Kidney (tissue), 14 donors: Measurements from ENCODE around the gene IGFALS. TPM values are rescaled to one million over a fixed set of nuclear protein-coding genes. Genes with fewer than 3 reads are reported as not detected.

Source experiments
- DNase-seq, 5 donors: peaks; one replicate each; pipeline ENCODE4 v3.0.0-alpha.2; 2013 to 2020
- FAIRE-seq: peaks from 2 replicates; lab custom pipeline; 2012; peaks lifted over from hg19 to GRCh38; lab: Jason Lieb, UNC
- H3K27ac ChIP-seq, 2 donors: one replicate each; pipeline ENCODE4 v1.7.0; 2013; ENCODE audit warnings: low read depth in 2 of 2, low read length in 2 of 2, inconsistent platforms in 1 of 2
- H3K27me3 ChIP-seq: one replicate; pipeline ENCODE4 v1.7.1; 2013; ENCODE audit warnings: low read length, inconsistent platforms; ENCODE audit not compliant: control insufficient read depth, insufficient read depth
- H3K36me3 ChIP-seq, 3 donors: one replicate each; pipeline versions ENCODE4 v1.7.0 to v1.7.1; 2013; ENCODE audit warnings: low read length in 3 of 3, control low read depth in 1 of 3, inconsistent platforms in 1 of 3; ENCODE audit not compliant: insufficient read depth in 3 of 3, control insufficient read depth in 2 of 3
- H3K4me1 ChIP-seq, 3 donors: one replicate each; pipeline versions ENCODE4 v1.7.0 to v1.7.1; 2013; ENCODE audit warnings: low read length in 3 of 3, inconsistent platforms in 1 of 3, low read depth in 1 of 3; ENCODE audit not compliant: control insufficient read depth in 2 of 3, insufficient read depth in 2 of 3
- H3K4me3 ChIP-seq, 3 donors: one replicate each; pipeline versions ENCODE4 v1.7.0 to v1.8.1; 2013; ENCODE audit warnings: low read length in 3 of 3, control low read depth in 1 of 3, inconsistent platforms in 1 of 3
- H3K9ac ChIP-seq, 3 donors: one replicate each; pipeline versions ENCODE4 v1.7.0 to v1.7.1; 2013; ENCODE audit warnings: low read length in 3 of 3, control low read depth in 1 of 3, inconsistent platforms in 1 of 3
- H3K9me3 ChIP-seq, 3 donors: one replicate each; pipeline versions ENCODE4 v1.7.0 to v1.7.1; 2013; ENCODE audit warnings: low read length in 3 of 3, control low read depth in 1 of 3, inconsistent platforms in 1 of 3; ENCODE audit not compliant: control insufficient read depth in 2 of 3, insufficient read depth in 1 of 3
- intact Hi-C: fragments of 100-400 bp; cut with DNase I; formaldehyde crosslinking; loops from one replicate; pipeline ENCODE4 v1.11.1; 2022
- polyA plus RNA-seq: library from polyadenylated mRNA; stranded (reverse); fragments of 350-450 nt; fragmentation: Illumina TruSeq; extraction: RNeasy Lipid Tissue Mini Kit (QIAGEN cat#74804); gene quantifications from one replicate; pipeline ENCODE4 v1.2.3, GENCODE V29; 2014; ENCODE audit warnings: low read depth, low replicate concordance; ENCODE audit not compliant: insufficient read depth
- total RNA-seq: library from RNA; stranded (reverse); fragmentation: NEBNext Ultra II Directional; extraction: Animal tissue kit (Norgen Biotek cat#: 25700); gene quantifications from one replicate; pipeline ENCODE4 v1.2.1, GENCODE V29; 2021
- TF ChIP-seq, protein P1 (sequence below): IDR thresholded peaks from 3 replicates; pipeline ENCODE4 v1.5.1; 2012; ENCODE audit warnings: mild to moderate bottlenecking, moderate library complexity, borderline replicate concordance; ENCODE audit not compliant: insufficient read depth; ENCODE audit errors: extremely low read depth
- donor health status: control.
- donor health status: control.
- donor health status: control.
- donor health status: control.
- donor health status: control.
- donor health status: DM: yes; HTN: yes; CAD: no.
- donor health status: Normal renal cell carcinoma (clear cell type).

The IGFALS gene
- total and polyA plus RNA-seq, 2 donors from 2014 or later, result 1.4 to 2.9 TPM

DNA sequence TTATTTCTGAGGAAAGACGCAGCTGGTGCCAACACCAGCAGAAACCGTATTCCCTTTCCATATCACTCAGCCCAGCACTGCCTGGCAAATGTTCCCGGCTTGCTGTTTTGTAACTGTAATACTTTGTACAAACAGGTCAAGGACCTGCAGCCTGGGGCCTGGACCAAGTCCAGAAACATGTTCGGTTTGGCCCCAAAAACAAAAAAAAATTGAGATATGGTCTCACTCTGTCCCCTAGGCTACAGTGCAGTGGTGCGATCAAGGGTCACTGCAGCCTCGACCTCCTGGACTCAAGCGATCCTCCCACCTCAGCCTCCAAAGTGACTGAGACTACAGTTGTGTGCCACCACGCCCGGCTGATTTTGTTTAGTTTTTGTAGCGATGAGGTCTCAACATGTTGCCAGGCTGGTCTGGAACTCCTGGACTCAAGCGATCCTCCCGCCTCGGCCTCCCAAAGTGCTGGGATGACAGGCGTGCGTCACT is 31.9 kb upstream of the IGFALS start:
- TF ChIP-seq, protein P1, sequence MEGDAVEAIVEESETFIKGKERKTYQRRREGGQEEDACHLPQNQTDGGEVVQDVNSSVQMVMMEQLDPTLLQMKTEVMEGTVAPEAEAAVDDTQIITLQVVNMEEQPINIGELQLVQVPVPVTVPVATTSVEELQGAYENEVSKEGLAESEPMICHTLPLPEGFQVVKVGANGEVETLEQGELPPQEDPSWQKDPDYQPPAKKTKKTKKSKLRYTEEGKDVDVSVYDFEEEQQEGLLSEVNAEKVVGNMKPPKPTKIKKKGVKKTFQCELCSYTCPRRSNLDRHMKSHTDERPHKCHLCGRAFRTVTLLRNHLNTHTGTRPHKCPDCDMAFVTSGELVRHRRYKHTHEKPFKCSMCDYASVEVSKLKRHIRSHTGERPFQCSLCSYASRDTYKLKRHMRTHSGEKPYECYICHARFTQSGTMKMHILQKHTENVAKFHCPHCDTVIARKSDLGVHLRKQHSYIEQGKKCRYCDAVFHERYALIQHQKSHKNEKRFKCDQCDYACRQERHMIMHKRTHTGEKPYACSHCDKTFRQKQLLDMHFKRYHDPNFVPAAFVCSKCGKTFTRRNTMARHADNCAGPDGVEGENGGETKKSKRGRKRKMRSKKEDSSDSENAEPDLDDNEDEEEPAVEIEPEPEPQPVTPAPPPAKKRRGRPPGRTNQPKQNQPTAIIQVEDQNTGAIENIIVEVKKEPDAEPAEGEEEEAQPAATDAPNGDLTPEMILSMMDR, result no peak
- Histone ChIP-seq H3K9me3 (no peaks in the 10 kb centered on the region), H3K27me3 (no peaks in the 10 kb centered on the region), H3K27ac (peak overlapping the region in 1 of 2 donors; percentile 51), H3K9ac (peak overlapping the region in 1 of 3 donors; percentile 61), H3K4me3 (peak overlapping the region in 2 of 3 donors; percentile 77 to 86), H3K4me1 (peaks cover 0 to 19% (median 3%) of the 10 kb centered on the region in 3 donors), H3K36me3 (peaks cover 0 to 20% (median 8%) of the 10 kb centered on the region in 3 donors)
- intact Hi-C loops, result no loop called here
- DNase-seq, result no peak
- FAIRE-seq, result no peak

DNA sequence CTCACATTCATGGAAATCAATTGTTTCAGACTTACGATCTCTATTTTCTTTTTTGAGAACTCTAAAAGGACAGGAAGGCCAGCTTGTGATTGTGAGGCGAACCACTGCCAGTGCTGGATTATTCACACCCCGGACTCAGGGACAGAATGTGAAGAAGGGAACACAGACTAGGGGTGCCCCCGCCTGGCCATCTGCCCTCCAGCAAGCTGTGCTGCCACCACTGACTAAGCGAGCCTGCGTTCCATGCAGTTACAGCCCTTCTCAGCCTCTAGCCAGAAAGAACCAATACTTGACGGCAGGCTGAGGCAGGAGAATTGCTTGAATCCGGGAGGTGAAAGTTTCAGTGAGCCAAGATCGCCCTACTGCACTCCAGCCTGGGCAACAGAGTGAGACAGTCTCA is 30.3 kb upstream of the IGFALS start:
- Histone ChIP-seq H3K4me1 (peaks cover 0 to 13% (median 3%) of the 10 kb centered on the region in 3 donors), H3K36me3 (peaks cover 0 to 30% (median 8%) of the 10 kb centered on the region in 3 donors), H3K27ac (no peak overlapping the region), H3K9me3 (no peaks in the 10 kb centered on the region), H3K9ac (no peak overlapping the region), H3K4me3 (peak overlapping the region in 1 of 3 donors; percentile 86), H3K27me3 (no peaks in the 10 kb centered on the region)
- DNase-seq (peak in 3 of 5 donors; percentile 30 to 53 (median 46)), FAIRE-seq (no peak)
- TF ChIP-seq, protein P1, result peak; percentile 10
- intact Hi-C loops, result no loop called here

DNA sequence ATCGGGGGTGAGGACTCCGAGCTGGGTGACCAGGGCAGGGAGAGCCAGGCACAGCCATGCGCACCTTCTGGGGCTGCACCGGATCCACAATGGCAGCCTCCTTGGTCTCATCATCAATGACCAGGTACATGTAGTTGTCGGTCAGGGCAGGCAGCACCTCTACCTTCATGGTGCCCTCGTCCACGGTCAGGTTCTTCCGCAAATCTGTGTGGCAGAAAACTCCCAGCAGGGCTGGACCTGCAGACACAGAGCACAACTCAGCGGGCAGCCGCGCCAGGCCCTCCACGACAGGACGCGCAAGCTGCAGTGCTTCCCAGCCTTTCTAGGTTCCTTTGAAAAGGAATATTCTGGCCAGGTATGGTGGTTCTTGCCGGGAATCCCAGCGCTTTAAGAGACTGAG is 29.3 kb upstream of the IGFALS start:
- Histone ChIP-seq H3K4me1 (peaks cover 0 to 13% (median 0%) of the 10 kb centered on the region in 3 donors), H3K27ac (no peak overlapping the region), H3K4me3 (no peak overlapping the region), H3K9ac (no peak overlapping the region), H3K9me3 (no peaks in the 10 kb centered on the region), H3K36me3 (peaks cover 0 to 30% (median 8%) of the 10 kb centered on the region in 3 donors), H3K27me3 (no peaks in the 10 kb centered on the region)
- FAIRE-seq (no peak), DNase-seq (no peak)
- TF ChIP-seq, protein P1, result no peak
- intact Hi-C loops, result no loop called here
